Activated B cell treated with CpG ODN at 0.5 μM for 24 hours (primary cell): ENCODE data around the gene VAV2. TPM values are rescaled to one million over a fixed set of nuclear protein-coding genes. Genes with fewer than 3 reads are reported as not detected.

Source experiments
- ATAC-seq: fragments of 200-7000 bp; cut with Tn5 transposase; one replicate; pipeline ENCODE4 v1.10.0; 2021; ENCODE audit warnings: low read depth, mild to moderate bottlenecking, moderate library complexity
- CTCF ChIA-PET: fragments of 350-600 bp; sonication (Branson Sonifier 250); formaldehyde crosslinking; loops from one replicate; lab custom pipeline; 2021; ENCODE audit warnings: antibody characterized with exemption; lab: Charles Lee
- POLR2A ChIA-PET: fragments of 350-600 bp; sonication (Branson Sonifier 250); formaldehyde crosslinking; loops from one replicate; lab custom pipeline; 2021; ENCODE audit warnings: antibody characterized with exemption; lab: Charles Lee
- DNase-seq: peaks from one replicate; pipeline ENCODE4 v3.0.0; 2022
- H3K27ac Mint-ChIP-seq: one replicate; pipeline ENCODE4 v1.8.0; 2020; ENCODE audit warnings: mixed read lengths
- H3K27me3 Mint-ChIP-seq: one replicate; pipeline ENCODE4 v1.8.0; 2021; ENCODE audit warnings: mixed read lengths
- H3K36me3 Mint-ChIP-seq: one replicate; pipeline ENCODE4 v1.8.0; 2021; ENCODE audit warnings: low read depth, mixed read lengths
- H3K4me1 Mint-ChIP-seq: one replicate; pipeline ENCODE4 v1.8.0; 2021; ENCODE audit warnings: mixed read lengths
- H3K4me3 Mint-ChIP-seq: one replicate; pipeline ENCODE4 v1.8.0; 2020; ENCODE audit warnings: mild to moderate bottlenecking, mixed read lengths
- H3K9me3 Mint-ChIP-seq: one replicate; pipeline ENCODE4 v1.8.0; 2020; ENCODE audit warnings: mixed read lengths
- intact Hi-C: fragments of 100-400 bp; cut with micrococcal nuclease; formaldehyde crosslinking; loops from one replicate; pipeline ENCODE4 v1.15.1; 2024
- total RNA-seq: library from RNA; stranded (reverse); gene quantifications from 2 replicates; pipeline ENCODE4 v1.2.3, GENCODE V29; 2022
- TF ChIP-seq, protein P1 (sequence below): fragments of 200-600 bp; IDR thresholded peaks from one replicate; pipeline ENCODE4 v1.8.0; 2022; ENCODE audit warnings: antibody characterized with exemption, mild to moderate bottlenecking

Gene VAV2
- total RNA-seq, 1 donor from 2014 or later, result 99.6 TPM

DNA sequence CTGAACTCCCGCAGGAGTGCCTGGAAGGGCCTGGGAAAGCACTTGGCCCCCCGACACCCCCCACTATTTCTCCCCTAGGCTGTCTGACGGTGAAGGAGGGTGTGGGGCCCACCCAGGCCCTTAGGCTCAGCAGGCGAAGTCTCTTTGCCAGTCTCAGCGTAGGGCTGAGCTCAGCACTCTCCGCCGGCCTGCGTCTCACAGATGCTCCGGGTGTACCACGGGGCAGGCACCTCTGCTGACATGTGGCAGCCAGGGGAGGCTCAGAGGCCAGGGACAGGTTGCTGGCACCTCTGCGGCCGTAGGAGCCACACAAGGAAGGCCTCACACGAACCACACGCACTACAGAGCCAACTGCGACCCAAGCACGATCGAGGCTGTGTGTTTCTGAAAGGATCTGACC, 114.2 kb downstream of the VAV2 start:
- ATAC-seq (no peak), DNase-seq (no peak)
- TF ChIP-seq, protein P1, sequence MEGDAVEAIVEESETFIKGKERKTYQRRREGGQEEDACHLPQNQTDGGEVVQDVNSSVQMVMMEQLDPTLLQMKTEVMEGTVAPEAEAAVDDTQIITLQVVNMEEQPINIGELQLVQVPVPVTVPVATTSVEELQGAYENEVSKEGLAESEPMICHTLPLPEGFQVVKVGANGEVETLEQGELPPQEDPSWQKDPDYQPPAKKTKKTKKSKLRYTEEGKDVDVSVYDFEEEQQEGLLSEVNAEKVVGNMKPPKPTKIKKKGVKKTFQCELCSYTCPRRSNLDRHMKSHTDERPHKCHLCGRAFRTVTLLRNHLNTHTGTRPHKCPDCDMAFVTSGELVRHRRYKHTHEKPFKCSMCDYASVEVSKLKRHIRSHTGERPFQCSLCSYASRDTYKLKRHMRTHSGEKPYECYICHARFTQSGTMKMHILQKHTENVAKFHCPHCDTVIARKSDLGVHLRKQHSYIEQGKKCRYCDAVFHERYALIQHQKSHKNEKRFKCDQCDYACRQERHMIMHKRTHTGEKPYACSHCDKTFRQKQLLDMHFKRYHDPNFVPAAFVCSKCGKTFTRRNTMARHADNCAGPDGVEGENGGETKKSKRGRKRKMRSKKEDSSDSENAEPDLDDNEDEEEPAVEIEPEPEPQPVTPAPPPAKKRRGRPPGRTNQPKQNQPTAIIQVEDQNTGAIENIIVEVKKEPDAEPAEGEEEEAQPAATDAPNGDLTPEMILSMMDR, result no peak
- intact Hi-C loops, result loop anchor here (10.0 kb wide), 1 partner anchor 93 kb away; no protein-coding TSS in a partner anchor
- CTCF ChIA-PET, result no interaction called here
- POLR2A ChIA-PET, result no interaction called here
- no peaks in the 10 kb centered on the region for H3K27me3 Mint-ChIP-seq
- H3K36me3 Mint-ChIP-seq, result peaks cover 19% of the 10 kb centered on the region
- H3K4me3 Mint-ChIP-seq, result no peak overlapping the region
- H3K27ac Mint-ChIP-seq, result no peak overlapping the region
- peaks cover 49% of the 10 kb centered on the region for H3K4me1 Mint-ChIP-seq
- H3K9me3 Mint-ChIP-seq, result no peaks in the 10 kb centered on the region

DNA sequence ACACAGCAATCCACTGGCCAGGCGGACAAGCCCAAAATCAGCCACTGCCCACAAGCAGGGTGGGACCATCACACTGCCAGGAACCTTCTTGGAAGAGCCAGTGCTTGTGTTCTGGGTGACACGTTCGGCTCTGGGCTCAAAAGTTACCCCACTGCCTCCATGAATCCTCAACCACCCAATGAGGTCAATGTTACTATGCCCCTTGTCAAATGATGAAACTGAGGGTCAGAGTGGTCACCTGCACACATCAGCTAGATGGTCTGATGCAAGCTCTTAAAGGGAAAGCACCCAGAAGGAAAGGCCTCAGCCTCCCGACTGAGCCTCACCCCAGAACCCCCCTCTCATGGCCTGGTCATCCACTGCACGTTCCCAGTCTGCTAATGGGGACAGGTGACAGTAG, 114.8 kb downstream of the VAV2 start:
- Mint-ChIP-seq H3K27ac (no peak overlapping the region), H3K9me3 (no peaks in the 10 kb centered on the region), H3K4me3 (no peak overlapping the region), H3K4me1 (peaks cover 48% of the 10 kb centered on the region), H3K36me3 (peaks cover 17% of the 10 kb centered on the region), H3K27me3 (no peaks in the 10 kb centered on the region)
- DNase-seq, result no peak
- ATAC-seq, result no peak
- TF ChIP-seq, protein P1, result no peak
- ChIA-PET CTCF (no interaction called here), POLR2A (no interaction called here)
- intact Hi-C loops, result loop anchor here (10.0 kb wide), 1 partner anchor 93 kb away; no protein-coding TSS in a partner anchor

DNA sequence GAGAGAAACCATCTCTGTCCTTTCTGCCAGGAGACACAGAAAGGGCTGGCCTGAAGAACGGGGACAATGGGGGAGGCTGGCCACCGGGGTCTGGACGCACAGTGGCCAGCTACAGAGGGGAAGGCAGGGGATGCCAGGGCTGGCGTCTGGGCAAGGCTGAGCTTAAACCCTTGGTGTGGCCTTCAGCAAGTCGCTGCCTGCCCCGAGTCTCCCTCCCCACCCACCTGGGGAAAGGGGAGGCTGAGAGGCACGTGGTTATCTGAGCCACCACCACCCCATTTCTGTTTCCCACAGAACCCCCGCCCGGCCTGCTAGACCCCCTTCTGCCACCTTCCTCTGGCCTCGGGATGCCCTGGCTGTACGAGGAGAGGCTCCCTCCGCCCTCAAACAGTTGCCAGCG, 115.3 kb downstream of the VAV2 start:
- no peak overlapping the region for H3K27ac Mint-ChIP-seq

DNA sequence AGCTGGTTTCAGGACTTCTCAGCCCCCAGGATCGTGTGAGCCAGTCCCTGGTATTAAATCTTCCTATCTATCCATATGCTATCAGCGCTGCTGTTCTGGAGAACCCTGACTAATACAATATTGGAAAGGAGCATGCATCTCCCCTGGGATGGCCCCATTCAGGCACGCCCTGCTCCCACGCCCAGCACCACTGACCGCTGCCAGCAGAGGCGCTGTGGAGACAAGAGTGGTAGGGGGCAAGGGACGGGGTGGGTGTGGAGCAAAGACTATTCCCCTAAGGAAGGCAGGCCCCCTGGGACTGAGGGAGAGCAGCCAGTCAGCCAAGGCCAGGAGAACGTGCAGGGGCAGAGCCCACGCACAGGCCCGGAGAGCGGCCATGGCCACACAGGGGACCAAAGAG, 116.0 kb downstream of the VAV2 start:
- H3K4me1 Mint-ChIP-seq, result peaks cover 51% of the 10 kb centered on the region
- ATAC-seq, result no peak
- no peak for DNase-seq
- TF ChIP-seq, protein P1, result no peak
- POLR2A ChIA-PET, result no interaction called here
- no peaks in the 10 kb centered on the region for H3K9me3 Mint-ChIP-seq
- CTCF ChIA-PET, result no interaction called here
- H3K4me3 Mint-ChIP-seq, result no peak overlapping the region
- peaks cover 20% of the 10 kb centered on the region for H3K36me3 Mint-ChIP-seq
- H3K27ac Mint-ChIP-seq, result peak overlapping the region; percentile 37
- intact Hi-C loops, result loop anchor here (10.0 kb wide), 1 partner anchor 91 kb away; no protein-coding TSS in a partner anchor
- H3K27me3 Mint-ChIP-seq, result no peaks in the 10 kb centered on the region

More for the DNA sequence above, 115.3 kb downstream of the VAV2 start:
- Mint-ChIP-seq H3K27me3 (no peaks in the 10 kb centered on the region), H3K9me3 (no peaks in the 10 kb centered on the region), H3K4me3 (no peak overlapping the region), H3K36me3 (peaks cover 18% of the 10 kb centered on the region), H3K4me1 (peaks cover 50% of the 10 kb centered on the region)
- intact Hi-C loops, result loop anchor here (10.0 kb wide), 1 partner anchor 92 kb away; no protein-coding TSS in a partner anchor
- DNase-seq (no peak), ATAC-seq (no peak)
- POLR2A ChIA-PET, result no interaction called here
- TF ChIP-seq, protein P1, result no peak
- CTCF ChIA-PET, result no interaction called here

DNA sequence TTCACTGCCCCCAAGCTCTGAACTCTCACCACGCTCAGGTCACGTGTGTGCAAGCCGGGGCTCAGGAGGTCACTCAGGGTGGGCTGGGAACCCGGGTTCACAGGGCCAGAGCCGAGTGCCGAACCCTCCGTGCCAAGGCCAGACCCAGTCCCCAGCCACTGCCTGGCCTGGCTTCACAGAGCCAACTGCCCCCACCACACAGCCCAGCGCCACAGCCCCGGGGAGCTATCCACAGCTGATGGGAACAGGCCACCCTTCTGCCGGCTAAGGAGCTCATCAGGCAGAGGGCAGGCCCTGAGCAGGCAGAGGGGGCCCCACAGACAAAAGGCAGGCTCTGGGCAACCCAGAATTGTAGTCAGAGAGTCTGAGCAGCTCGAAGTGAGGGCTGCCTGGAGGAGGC, 117.0 kb downstream of the VAV2 start:
- H3K27me3 Mint-ChIP-seq, result no peaks in the 10 kb centered on the region
- TF ChIP-seq, protein P1, result no peak
- intact Hi-C loops, result loop anchor here (10.0 kb wide), 1 partner anchor 90 kb away; no protein-coding TSS in a partner anchor
- no peaks in the 10 kb centered on the region for H3K9me3 Mint-ChIP-seq
- H3K36me3 Mint-ChIP-seq, result peaks cover 22% of the 10 kb centered on the region
- H3K4me1 Mint-ChIP-seq, result peaks cover 53% of the 10 kb centered on the region
- CTCF ChIA-PET, result interaction anchor here (0.6 kb wide), 1 partner anchor 71 kb away, joined by 3 read pairs; no protein-coding TSS in a partner anchor
- ATAC-seq (no peak), DNase-seq (no peak)
- no peak overlapping the region for H3K4me3 Mint-ChIP-seq
- POLR2A ChIA-PET, result no interaction called here
- H3K27ac Mint-ChIP-seq, result no peak overlapping the region
